Thoracic aorta (tissue), 2 donors: Measurements from ENCODE around the gene CENPK. TPM values are rescaled to one million over a fixed set of nuclear protein-coding genes. Genes with fewer than 3 reads are reported as not detected.

Experiments used
- ATAC-seq: fragments of 150-250 bp; one replicate; pipeline ENCODE4 v1.8.0; 2017; ENCODE audit warnings: low read depth; ENCODE audit not compliant: insufficient number of reproducible peaks, low FRiP score
- DNase-seq: peaks from one replicate; pipeline ENCODE4 v3.0.0-alpha.2; 2020; ENCODE audit warnings: low spot score
- H3K27ac ChIP-seq, 2 donors: fragments of 200-600 bp; sonication (generic); 1 replicate in 1 of 2; 2 replicates in 1 of 2; pipeline ENCODE4 v1.5.1; 2016; ENCODE audit warnings: mild to moderate bottlenecking in 2 of 2, moderate library complexity in 2 of 2
- H3K27me3 ChIP-seq: fragments of 200-600 bp; sonication (generic); replicated peaks from 2 replicates; pipeline ENCODE4 v1.6.0; 2016; ENCODE audit warnings: mild to moderate bottlenecking; ENCODE audit not compliant: insufficient read depth
- H3K36me3 ChIP-seq: fragments of 200-600 bp; sonication (generic); one replicate; pipeline ENCODE4 v1.5.1; 2016
- H3K4me1 ChIP-seq, 2 donors: fragments of 200-600 bp; sonication (generic); 1 replicate in 1 of 2; 2 replicates in 1 of 2; pipeline versions ENCODE4 v1.5.1 to v1.6.0; 2016; ENCODE audit warnings: low read depth in 2 of 2, mild to moderate bottlenecking in 1 of 2; ENCODE audit not compliant: control insufficient read depth in 1 of 2
- H3K4me3 ChIP-seq: fragments of 200-600 bp; sonication (generic); 2 replicates; pipeline ENCODE4 v1.5.1; 2016; ENCODE audit warnings: mild to moderate bottlenecking
- H3K9me3 ChIP-seq: fragments of 200-600 bp; sonication (generic); 2 replicates; pipeline ENCODE4 v1.5.1; 2016
- CTCF ChIP-seq: fragments of 200-600 bp; sonication (generic); IDR thresholded peaks from one replicate; pipeline ENCODE4 v1.5.1; 2019; ENCODE audit warnings: antibody characterized with exemption
- total RNA-seq, 2 donors: library from RNA; depleted of rRNA; stranded (reverse); fragments of >200 nt; gene quantifications; one replicate each; pipeline versions ENCODE4 v1.1.0 to v1.2.3, GENCODE V29; 2016

CENPK gene
- total RNA-seq, 2 donors from 2014 or later, result 0.42 to 1.1 TPM

DNA sequence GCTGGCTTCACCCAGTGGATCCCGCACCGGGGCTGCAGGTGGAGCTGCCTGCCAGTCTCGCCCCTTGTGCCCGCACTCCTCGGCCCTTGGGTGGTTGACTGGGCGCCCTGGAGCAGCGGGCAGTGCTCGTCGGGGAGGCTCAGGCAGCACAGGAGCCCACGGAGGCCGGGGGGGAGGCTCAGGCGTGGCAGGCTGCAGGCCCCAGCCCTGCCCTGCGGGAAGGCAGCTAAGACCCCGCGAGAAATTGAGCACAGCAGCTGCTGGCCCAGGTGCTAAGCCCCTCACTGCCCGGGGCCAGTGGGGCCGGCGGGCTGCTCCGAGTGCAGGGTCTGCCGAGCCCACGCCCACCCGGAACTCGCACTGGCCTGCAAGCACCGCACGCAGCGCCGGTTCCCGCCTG, 77.6 kb downstream of the CENPK start:
- ATAC-seq (no peak), DNase-seq (no peak)
- Histone ChIP-seq H3K27ac (no peak overlapping the region), H3K4me1 (peaks cover 0 to 6% of the 10 kb centered on the region in 2 donors), H3K36me3 (no peaks in the 10 kb centered on the region), H3K27me3 (no peaks in the 10 kb centered on the region), H3K4me3 (no peak overlapping the region), H3K9me3 (no peaks in the 10 kb centered on the region)
- no peak for TF ChIP-seq CTCF

- peak overlapping the region; percentile 83 for H3K4me3 ChIP-seq
- peak; percentile 54 for ATAC-seq
- H3K9me3 ChIP-seq, result no peaks in the 10 kb centered on the region
- H3K27me3 ChIP-seq, result no peaks in the 10 kb centered on the region
- H3K4me1 ChIP-seq, result peaks cover 2 to 14% of the 10 kb centered on the region in 2 donors
- no peak for DNase-seq
- peak; percentile 52 for TF ChIP-seq CTCF
- no peaks in the 10 kb centered on the region for H3K36me3 ChIP-seq
- peak overlapping the region; percentile 69 to 85 for H3K27ac ChIP-seq
Observed at GRCh38 chr5:65483546-65484346, 79.2 kb downstream of the CENPK start.

DNA sequence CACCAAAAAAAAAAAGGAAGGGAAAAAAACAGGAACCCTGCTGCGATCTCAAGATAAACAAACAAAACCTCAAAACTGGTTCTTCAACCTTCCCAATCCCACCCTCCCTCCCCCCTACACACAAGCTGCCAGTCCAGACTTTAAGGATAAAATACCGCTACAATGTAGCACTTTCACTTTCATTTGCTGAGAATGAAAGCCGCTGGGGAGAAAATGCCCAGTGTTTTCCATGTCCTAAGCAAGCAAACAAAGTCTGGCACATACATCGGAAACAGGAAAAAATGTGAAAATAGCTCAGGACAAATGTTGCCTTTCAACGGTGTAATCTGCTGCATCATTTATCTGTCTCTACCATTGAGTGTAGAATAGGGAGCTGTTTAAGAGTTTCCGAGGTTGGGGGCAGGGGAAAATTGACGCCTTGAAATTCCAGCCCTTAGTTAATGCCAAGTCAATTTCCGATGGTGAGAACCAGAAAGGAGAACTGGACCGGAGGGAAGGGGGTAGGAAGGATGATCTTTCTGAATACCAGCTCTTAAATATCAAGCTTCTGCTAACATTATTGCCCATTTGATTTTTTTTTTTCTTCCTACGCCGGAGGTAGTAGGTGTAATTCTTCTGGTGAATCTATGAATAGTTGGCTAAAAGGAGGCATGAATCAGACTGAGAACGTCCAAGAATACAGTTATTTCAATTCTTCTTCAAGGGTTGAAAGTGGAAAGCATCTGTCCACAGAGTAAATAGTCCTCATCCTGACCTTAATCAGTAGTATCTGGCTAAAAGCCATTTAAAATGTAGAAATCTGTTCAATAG, 80.0 kb downstream of the CENPK start:
- TF ChIP-seq CTCF, result no peak
- Histone ChIP-seq H3K27me3 (no peaks in the 10 kb centered on the region), H3K36me3 (no peaks in the 10 kb centered on the region), H3K4me1 (peaks cover 2 to 14% of the 10 kb centered on the region in 2 donors), H3K27ac (peak overlapping the region; percentile 69 to 85), H3K4me3 (peak overlapping the region; percentile 83), H3K9me3 (no peaks in the 10 kb centered on the region)
- ATAC-seq (no peak), DNase-seq (no peak)

GRCh38 chr5:65482296-65482735, 80.7 kb downstream of the CENPK start:
- Histone ChIP-seq H3K9me3 (no peaks in the 10 kb centered on the region), H3K4me1 (peaks cover 2 to 14% of the 10 kb centered on the region in 2 donors), H3K27me3 (no peaks in the 10 kb centered on the region), H3K4me3 (peak overlapping the region; percentile 83), H3K36me3 (no peaks in the 10 kb centered on the region), H3K27ac (peak overlapping the region; percentile 69 to 85)
- no peak for DNase-seq
- no peak for ATAC-seq
- no peak for TF ChIP-seq CTCF

- H3K36me3 ChIP-seq, result no peaks in the 10 kb centered on the region
- DNase-seq (peak; percentile 66), ATAC-seq (peak; percentile 64)
- peak within 1 kb of the TSS; percentile 69 to 85 for H3K27ac ChIP-seq
- TF ChIP-seq CTCF, result no peak
- no peaks in the 10 kb centered on the region for H3K9me3 ChIP-seq
- peaks cover 2 to 14% of the 10 kb centered on the region in 2 donors for H3K4me1 ChIP-seq
- peak within 1 kb of the TSS; percentile 83 for H3K4me3 ChIP-seq
- no peaks in the 10 kb centered on the region for H3K27me3 ChIP-seq
Observed at GRCh38 chr5:65481635-65482295, 81.2 kb downstream of the CENPK start, which contains the start of gene ADAMTS6. Gene ADAMTS6 (minus strand): TSS chr5:65481920. CDS start chr5:65473673, 8,247 bp downstream.
